Activated CD4-positive, alpha-beta T cell treated with anti-CD3 and anti-CD28 coated beads for 24 hours (primary cell): Measurements from ENCODE around the gene ARID4B.

Experiments
- DNase-seq, 2 donors: peaks; one replicate each; pipeline ENCODE4 v3.0.0-alpha.2; 2020; ENCODE audit warnings: low read depth in 2 of 2

The ARID4B gene

GRCh38 chr1:235127732-235128455 lies 200.1 kb downstream of the ARID4B start:
- DNase-seq: no peak

- no peak for DNase-seq
Measured at GRCh38 chr1:235127203-235127602, 200.8 kb downstream of the ARID4B start.

- no peak for DNase-seq
Measured at GRCh38 chr1:235124665-235125064, 203.3 kb downstream of the ARID4B start.

GRCh38 chr1:235124111-235124510 lies 203.9 kb downstream of the ARID4B start:
- no peak for DNase-seq

GRCh38 chr1:235122348-235122747 lies 205.6 kb downstream of the ARID4B start:
- no peak for DNase-seq
